Esophagus muscularis mucosa (tissue), 3 donors: ENCODE results near the gene ZNF784.
A peak's percentile ranks its signal among the peaks of the same experiment; 100 is the strongest.

Experiments used
- CTCF ChIP-seq, 3 experiments: fragments of 200-600 bp in 2 of 3; fragments of 450-650 bp in 1 of 3; sonication (generic) in 2 of 3; IDR thresholded peaks; one replicate each; pipeline ENCODE4 v1.5.1; 2017 to 2019; ENCODE audit warnings: antibody characterized with exemption in 3 of 3, mild to moderate bottlenecking in 2 of 3, moderate library complexity in 1 of 3
- POLR2A ChIP-seq: fragments of 450-650 bp; IDR thresholded peaks from one replicate; pipeline ENCODE4 v1.6.1; 2017; ENCODE audit warnings: antibody characterized with exemption, moderate library complexity, mild to moderate bottlenecking, low read depth
- POLR2AphosphoS5 ChIP-seq, 2 donors: sonication (generic); formaldehyde crosslinking; IDR thresholded peaks; one replicate each; pipeline ENCODE4 v1.6.1; 2017; ENCODE audit warnings: antibody characterized with exemption in 2 of 2

- TF ChIP-seq CTCF (IDR thresholded peaks at IDR 0.05) = no peak
- no peak for TF ChIP-seq POLR2A
- TF ChIP-seq POLR2AphosphoS5 (IDR thresholded peaks at IDR 0.05) = peak; percentile 38 to 40
Observed at GRCh38 chr19:55640577-55641425, 16.4 kb upstream of the ZNF784 start, which contains the start of gene ZNF580.
